GM23248 (cell line): ENCODE data around the gene DENND2D.
"Not testable (repeated sequence)": the region's sequence is repeated elsewhere in the genome, so short reads cannot be mapped to it uniquely, and the experiment has no call there.

ENCODE experiments used
- EZH2 ChIP-seq: fragments of 200-600 bp; sonication (generic); IDR thresholded peaks from 2 replicates; pipeline ENCODE4 v1.6.1; 2018; ENCODE audit warnings: antibody characterized with exemption, mild to moderate bottlenecking; ENCODE audit not compliant: insufficient read depth, poor library complexity, severe bottlenecking
- EZH2phosphoT487 ChIP-seq: fragments of 200-600 bp; sonication (generic); IDR thresholded peaks from 2 replicates; pipeline ENCODE4 v1.6.1; 2018; ENCODE audit warnings: antibody characterized with exemption, moderate library complexity, mild to moderate bottlenecking, low read depth; ENCODE audit not compliant: insufficient read depth

GRCh38 chr1:111215285-111215684 lies 14.8 kb upstream of the DENND2D start:
- not testable (repeated sequence) for TF ChIP-seq EZH2, EZH2phosphoT487
